ENCODE measurements around the gene IFIT3. TPM values are rescaled to one million over a fixed set of nuclear protein-coding genes. Genes with fewer than 3 reads are reported as not detected.
"Not testable (repeated sequence)": the region's sequence is repeated elsewhere in the genome, so short reads cannot be mapped to it uniquely, and the experiment has no call there.

The IFIT3 gene
- total and polyA plus RNA-seq, 9 of the 15 experiments (the other 6 are each of a cell fraction or from before 2014, with no cell fraction given): 0.23 to 2.2 (median 0.77) TPM

- BruUV-seq (replicated peaks); FAIRE-seq; intact Hi-C loops (cut with micrococcal nuclease); H4K20me1 ChIP-seq (replicated peaks; ENCODE audit: control insufficient read depth, insufficient read depth, low read length); H3K27me3 ChIP-seq (ENCODE audit: control insufficient read depth in 2 of 2, insufficient read depth in 2 of 2, low read length in 2 of 2); CTCF ChIA-PET (ENCODE audit: low intra/inter-chr PET ratio); H3K9me3 ChIP-seq (replicated peaks; ENCODE audit: control insufficient read depth, insufficient read depth, low read depth, low read length); H3K4me3 ChIP-seq; H3K9me1 ChIP-seq (ENCODE audit: control insufficient read depth, insufficient read depth, low read length); in situ Hi-C loops (cut with MboI); H3K79me2 ChIP-seq (ENCODE audit: control insufficient read depth, insufficient read depth, low read length); H3K36me3 ChIP-seq (ENCODE audit: control insufficient read depth, insufficient read depth, low read length); H3K9ac ChIP-seq (ENCODE audit: insufficient read depth in 1 of 2, low read depth in 2 of 2, low read length in 2 of 2); TF ChIP-seq ATF3 (CRISPR knock-in tag; conservative IDR thresholded peaks at IDR 0.05): not testable (repeated sequence)
- peak overlapping the region; percentile 89 for H2AFZ ChIP-seq (ENCODE audit: low read depth, low read length)
- peak; percentile 26; the same call in 2 of the 3 replicates for ATAC-seq
- H3K4me1 ChIP-seq (replicated peaks in 1 of 2; ENCODE audit: control insufficient read depth in 2 of 2, insufficient read depth in 2 of 2, low read length in 2 of 2): peaks cover 5 to 30% of the 10 kb centered on the region in 2 experiments; a peak in 4 of 5 replicates
- H3K4me2 ChIP-seq (ENCODE audit: insufficient read depth, low read length): peak overlapping the region; percentile 37; the same call in 1 of the 2 replicates
- POLR2A ChIA-PET: interaction anchor here (0.7 to 1.2 kb wide), 2 partner anchors 9 to 20 kb away, joined by 3 read pairs; no protein-coding TSS in a partner anchor
- 9% methylated on average over 7 of the region's 7 CpGs for WGBS (ENCODE audit: insufficient coverage, low coverage, missing lambda C conversion rate)
- peak in 1 of 4 experiments; percentile 40 for DNase-seq (ENCODE audit: extremely low read depth in 1 of 4, low spot score in 3 of 4)
- TF ChIP-seq ATF7 (IDR thresholded peaks at IDR 0.05): peak; percentile 42; the same call in 1 of the 2 replicates
- peak; percentile 33 for TF ChIP-seq ARID1B (IDR thresholded peaks at IDR 0.05)
- 0 out of 2 replicates have a peak, but pooled peaks have one; percentile 15 for TF ChIP-seq ATF3 (IDR thresholded peaks at IDR 0.05)
- peak overlapping the region; percentile 34; the same call in 1 of the 3 replicates for H3K27ac ChIP-seq (ENCODE audit: extremely low read depth, low read depth, low read length)
Measured at GRCh38 chr10:89350631-89351315, 23.0 kb downstream of the IFIT3 start.

Measured in K562 (cell line).